ENCODE data around the gene TMEFF1.

DNA sequence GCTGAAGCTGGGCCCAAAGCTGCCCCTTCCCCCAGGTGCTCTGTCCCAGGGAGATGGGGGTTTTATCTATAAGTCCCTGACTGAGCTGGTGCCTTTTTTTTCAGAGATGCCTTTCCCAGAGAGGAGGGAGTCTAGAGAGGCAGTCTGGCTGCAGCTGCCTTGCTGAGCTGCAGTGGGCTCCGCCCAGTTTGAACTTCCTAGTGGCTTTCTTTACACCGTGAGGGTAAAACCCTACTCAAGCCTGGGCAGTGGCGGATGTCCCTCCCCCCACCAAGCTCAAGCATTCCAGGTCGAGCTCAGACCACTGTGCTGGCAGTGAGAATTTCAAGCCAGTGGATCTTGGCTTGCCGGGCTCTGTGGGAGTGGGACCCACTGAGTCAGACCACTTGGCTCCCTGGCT lies 146.2 kb downstream of the TMEFF1 start:
- TF ChIP-seq POLR2A (IDR thresholded peaks at IDR 0.05; ENCODE audit: low read length) (no peak), GATA1 (IDR thresholded peaks at IDR 0.05; ENCODE audit: low read depth, low read length) (no peak)
